DND-41 (cell line): ENCODE measurements around the gene MRPL55.
"Not testable (repeated sequence)": the region's sequence is repeated elsewhere in the genome, so short reads cannot be mapped to it uniquely, and the experiment has no call there.

Experiments used
- EZH2 ChIP-seq: IDR thresholded peaks from 3 replicates; pipeline ENCODE4 v1.6.1; 2012; ENCODE audit warnings: borderline replicate concordance, low read depth, mild to moderate bottlenecking, moderate library complexity, low read length, inconsistent platforms; ENCODE audit not compliant: severe bottlenecking
- TF ChIP-seq, protein P1 (sequence below): IDR thresholded peaks from 2 replicates; pipeline ENCODE4 v1.5.1; 2012; ENCODE audit warnings: borderline replicate concordance, low read length, moderate library complexity, mild to moderate bottlenecking; ENCODE audit not compliant: poor library complexity, severe bottlenecking; ENCODE audit errors: extremely low read depth

- TF ChIP-seq, protein P1, sequence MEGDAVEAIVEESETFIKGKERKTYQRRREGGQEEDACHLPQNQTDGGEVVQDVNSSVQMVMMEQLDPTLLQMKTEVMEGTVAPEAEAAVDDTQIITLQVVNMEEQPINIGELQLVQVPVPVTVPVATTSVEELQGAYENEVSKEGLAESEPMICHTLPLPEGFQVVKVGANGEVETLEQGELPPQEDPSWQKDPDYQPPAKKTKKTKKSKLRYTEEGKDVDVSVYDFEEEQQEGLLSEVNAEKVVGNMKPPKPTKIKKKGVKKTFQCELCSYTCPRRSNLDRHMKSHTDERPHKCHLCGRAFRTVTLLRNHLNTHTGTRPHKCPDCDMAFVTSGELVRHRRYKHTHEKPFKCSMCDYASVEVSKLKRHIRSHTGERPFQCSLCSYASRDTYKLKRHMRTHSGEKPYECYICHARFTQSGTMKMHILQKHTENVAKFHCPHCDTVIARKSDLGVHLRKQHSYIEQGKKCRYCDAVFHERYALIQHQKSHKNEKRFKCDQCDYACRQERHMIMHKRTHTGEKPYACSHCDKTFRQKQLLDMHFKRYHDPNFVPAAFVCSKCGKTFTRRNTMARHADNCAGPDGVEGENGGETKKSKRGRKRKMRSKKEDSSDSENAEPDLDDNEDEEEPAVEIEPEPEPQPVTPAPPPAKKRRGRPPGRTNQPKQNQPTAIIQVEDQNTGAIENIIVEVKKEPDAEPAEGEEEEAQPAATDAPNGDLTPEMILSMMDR, result not testable (repeated sequence)
- TF ChIP-seq EZH2, result not testable (repeated sequence)
Measured at GRCh38 chr1:228111315-228111714, 2.2 kb upstream of the MRPL55 start.
